A549 (cell line): ENCODE results near the gene PAX8. TPM values are rescaled to one million over a fixed set of nuclear protein-coding genes. Genes with fewer than 3 reads are reported as not detected.

ENCODE experiments used
- ATAC-seq, 2 experiments: fragments of 200-7000 bp in 1 of 2; fragments of >200 bp in 1 of 2; cut with Nextera tagmentation in 1 of 2; cut with Tn5 transposase in 1 of 2; 3 replicates each; pipeline versions ENCODE4 v1.8.0 to v1.9.1; 2018 to 2020; ENCODE audit warnings: mild to moderate bottlenecking in 1 of 2, moderate library complexity in 1 of 2
- CTCF ChIA-PET: fragments of 300-600 bp; sonication (Branson Sonifier 250); formaldehyde crosslinking; extraction: SDS; loops from one replicate; lab custom pipeline; 2021; ENCODE audit warnings: antibody characterized with exemption, inconsistent platforms; lab: Yijun Ruan, JAX
- POLR2A ChIA-PET: fragments of 350-600 bp; formaldehyde crosslinking; extraction: SDS; loops from one replicate; lab custom pipeline; 2021; ENCODE audit warnings: antibody characterized with exemption, inconsistent platforms; lab: Yijun Ruan, JAX
- DNase-seq, 2 experiments: peaks; one replicate each; pipeline versions ENCODE4 v3.0.0 to v3.0.0-alpha.2; 2011 to 2016; ENCODE audit warnings: low read depth in 1 of 2, low spot score in 1 of 2
- FAIRE-seq: peaks from 2 replicates; lab custom pipeline; 2011; peaks lifted over from hg19 to GRCh38; lab: Jason Lieb, UNC
- H3K27ac ChIP-seq, 2 experiments: fragments of >200 bp; sonication (Bioruptor Twin); formaldehyde crosslinking; 3 replicates each; pipeline ENCODE4 v1.5.1; 2016 to 2017
- H3K4me1 ChIP-seq: fragments of >200 bp; sonication (Bioruptor Twin); formaldehyde crosslinking; 3 replicates; pipeline ENCODE4 v1.6.1; 2016
- H3K4me2 ChIP-seq: fragments of >200 bp; sonication (Bioruptor Twin); formaldehyde crosslinking; 3 replicates; pipeline ENCODE4 v1.6.1; 2016
- H3K4me3 ChIP-seq: fragments of >200 bp; sonication (Bioruptor Twin); formaldehyde crosslinking; 3 replicates; pipeline ENCODE4 v1.5.1; 2016
- H3K9me3 ChIP-seq: fragments of >200 bp; sonication (Bioruptor Twin); formaldehyde crosslinking; 3 replicates; pipeline ENCODE4 v1.6.1; 2016
- BHLHE40 ChIP-seq: IDR thresholded peaks from 2 replicates; pipeline ENCODE4 v1.6.1; 2012; ENCODE audit warnings: low read depth, low read length, inconsistent platforms
- CBX8 ChIP-seq: fragments of 200-600 bp; sonication (generic); IDR thresholded peaks from 2 replicates; pipeline ENCODE4 v1.6.1; 2016
- CTCF ChIP-seq: fragments of >200 bp; sonication (Bioruptor Twin); formaldehyde crosslinking; IDR thresholded peaks from 3 replicates; pipeline ENCODE4 v1.5.1; 2016
- EP300 ChIP-seq, 2 experiments: fragments of >200 bp; sonication (Bioruptor Twin); formaldehyde crosslinking; IDR thresholded peaks; 2 replicates in 1 of 2; 3 replicates in 1 of 2; pipeline ENCODE4 v1.6.1; 2016 to 2017
- ESRRA ChIP-seq: fragments of 150-350 bp; IDR thresholded peaks from 2 replicates; pipeline ENCODE4 v1.6.1; 2014; ENCODE audit warnings: mild to moderate bottlenecking, low read length, borderline replicate concordance
- FOSB ChIP-seq: fragments of 250-450 bp; sonication (Bioruptor Pico); IDR thresholded peaks from 2 replicates; pipeline ENCODE4 v1.5.0; 2020; ENCODE audit warnings: mild to moderate bottlenecking, moderate library complexity
- FOSL2 ChIP-seq, 2 experiments: fragments of 450-650 bp in 1 of 2; fragments of >200 bp in 1 of 2; sonication (Bioruptor Twin) in 1 of 2; formaldehyde crosslinking; IDR thresholded peaks; 2 replicates each; pipeline versions ENCODE4 v1.5.0 to v1.6.1; 2016 to 2020; ENCODE audit warnings: mild to moderate bottlenecking in 1 of 2, moderate library complexity in 1 of 2
- KDM5A ChIP-seq: fragments of 200-600 bp; sonication (generic); IDR thresholded peaks from 2 replicates; pipeline ENCODE4 v1.6.1; 2016; ENCODE audit warnings: antibody characterized with exemption, mild to moderate bottlenecking
- MAFK ChIP-seq: fragments of 450-650 bp; IDR thresholded peaks from 2 replicates; pipeline ENCODE4 v1.6.1; 2014; ENCODE audit not compliant: partially characterized antibody
- MAZ ChIP-seq: fragments of 150-350 bp; IDR thresholded peaks from 2 replicates; pipeline ENCODE4 v1.6.1; 2014; ENCODE audit warnings: antibody characterized with exemption, low read depth, low read length, borderline replicate concordance
- MYC ChIP-seq: IDR thresholded peaks from 2 replicates; pipeline ENCODE4 v1.6.1; 2012; ENCODE audit warnings: mild to moderate bottlenecking, inconsistent platforms, low read length, improper control_type of control experiment, borderline replicate concordance
- NFE2L2 ChIP-seq: fragments of 150-350 bp; conservative IDR thresholded peaks from 2 replicates; pipeline ENCODE4 v1.6.1; 2014; ENCODE audit warnings: low read length
- NPAS2 ChIP-seq: fragments of 250-450 bp; sonication (Bioruptor Pico); IDR thresholded peaks from 2 replicates; pipeline ENCODE4 v1.8.0; 2022; ENCODE audit warnings: mild to moderate bottlenecking, moderate library complexity, borderline replicate concordance
- POLR2A ChIP-seq: IDR thresholded peaks from 2 replicates; pipeline ENCODE4 v1.6.1; 2012; ENCODE audit warnings: mild to moderate bottlenecking, low read length
- RAD21 ChIP-seq, 2 experiments: fragments of >200 bp in 1 of 2; sonication (Bioruptor Twin) in 1 of 2; formaldehyde crosslinking in 1 of 2; IDR thresholded peaks in 1 of 2; conservative IDR thresholded peaks in 1 of 2; 2 replicates in 1 of 2; 3 replicates in 1 of 2; pipeline ENCODE4 v1.6.1; 2012 to 2018; ENCODE audit warnings: inconsistent platforms in 1 of 2
- RCOR1 ChIP-seq: fragments of 150-350 bp; IDR thresholded peaks from 2 replicates; pipeline ENCODE4 v1.6.1; 2014; ENCODE audit warnings: antibody characterized with exemption, low read length, low read depth
- REST ChIP-seq: fragments of 200-600 bp; sonication (generic); IDR thresholded peaks from 2 replicates; pipeline ENCODE4 v1.6.1; 2016; ENCODE audit warnings: antibody characterized with exemption, mild to moderate bottlenecking, moderate library complexity
- SREBF2 ChIP-seq: fragments of 450-650 bp; IDR thresholded peaks from 2 replicates; pipeline ENCODE4 v1.6.1; 2014; ENCODE audit warnings: mild to moderate bottlenecking, moderate library complexity
- ZC3H11A ChIP-seq: fragments of 450-650 bp; IDR thresholded peaks from 2 replicates; pipeline ENCODE4 v1.6.1; 2014; ENCODE audit warnings: antibody characterized with exemption, mild to moderate bottlenecking
- ZFP36 ChIP-seq: fragments of 450-650 bp; IDR thresholded peaks from 2 replicates; pipeline ENCODE4 v1.6.1; 2014; ENCODE audit warnings: borderline replicate concordance; ENCODE audit not compliant: partially characterized antibody
- ZNF302 ChIP-seq: fragments of 250-450 bp; sonication (Bioruptor Pico); IDR thresholded peaks from 2 replicates; pipeline ENCODE4 v1.9.0; 2021; ENCODE audit warnings: inconsistent platforms, mild to moderate bottlenecking, moderate library complexity
- WGBS: methylation state at CpG from one replicate; pipeline ENCODE4 v1.1.6; 2017; ENCODE audit errors: missing lambda C conversion rate; 5-methylcytosine and 5-hydroxymethylcytosine counted together
- polyA plus RNA-seq, 4 experiments: library from polyadenylated mRNA; depleted of rRNA in 3 of 4; stranded (reverse); fragments of >200 nt; fragmentation: RNase III in 1 of 4; extraction: RNeasy Plus Mini Kit Qiagen cat#74134 plus additional on column Dnase treatment in 1 of 4; gene quantifications; 2 replicates in 3 of 4; 3 replicates in 1 of 4; pipeline ENCODE4 v1.2.3, GENCODE V29; 2011 to 2017

PAX8 gene
- polyA plus RNA-seq, 2 of the 4 experiments (the other 2 are of a cell fraction) = 0.71 to 0.81 TPM

- TF ChIP-seq KDM5A (no peak), ZFP36 (no peak)
Measured at GRCh38 chr2:113211226-113212105, 67.3 kb downstream of the PAX8 start (continued).

GRCh38 chr2:113209646-113210171 lies 69.0 kb downstream of the PAX8 start:
- Histone ChIP-seq H3K4me2 (peak overlapping the region; percentile 76; the same call in 2 of the 3 replicates), H3K4me3 (no peak overlapping the region)

More at GRCh38 chr2:113209646-113210171, 69.0 kb downstream of the PAX8 start:
- WGBS = 81% methylated on average over 8 of the region's 15 CpGs
- DNase-seq (no peak), ATAC-seq (no peak), FAIRE-seq (no peak)
- TF ChIP-seq ZC3H11A = no peak
- TF ChIP-seq POLR2A = no peak
- no peak for TF ChIP-seq ESRRA
- no peak for TF ChIP-seq CBX8
- TF ChIP-seq MAZ = no peak
- TF ChIP-seq FOSB = no peak
- no peak for TF ChIP-seq MYC
- TF ChIP-seq CTCF = no peak
- no peak for TF ChIP-seq NFE2L2
- no peak for TF ChIP-seq RAD21 (conservative IDR thresholded peaks at IDR 0.05 in 1 of 2, IDR thresholded peaks at IDR 0.05 in 1 of 2)
- TF ChIP-seq ZFP36 = no peak
- TF ChIP-seq SREBF2 = no peak
- no peak for TF ChIP-seq REST
- TF ChIP-seq EP300 (IDR thresholded peaks at IDR 0.05) = no peak
- TF ChIP-seq FOSL2 (IDR thresholded peaks at IDR 0.05) = no peak
- no peak for TF ChIP-seq FOSL2 (CRISPR knock-in tag; IDR thresholded peaks at IDR 0.05)
- no peak for TF ChIP-seq ZNF302 (CRISPR knock-in tag)
- no peak for TF ChIP-seq RCOR1
- no peak for TF ChIP-seq MAFK
- TF ChIP-seq BHLHE40 = no peak
- TF ChIP-seq NPAS2 (CRISPR knock-in tag) = no peak
- ChIA-PET CTCF (interaction anchor here (1.9 to 4.8 kb wide), 5 partner anchors 11 to 161 kb away, joined by 4 to 35 read pairs (median 15); no protein-coding TSS in a partner anchor), POLR2A (no interaction called here)
- H3K4me1 ChIP-seq = peaks cover 80% of the 10 kb centered on the region
- peak overlapping the region; percentile 96 for H3K27ac ChIP-seq
- H3K9me3 ChIP-seq = no peaks in the 10 kb centered on the region
